Tongue (tissue), 2 donors: Measurements from ENCODE around the gene FRAS1. TPM values are rescaled to one million over a fixed set of nuclear protein-coding genes. Genes with fewer than 3 reads are reported as not detected.
"Not testable (repeated sequence)": the region's sequence is repeated elsewhere in the genome, so short reads cannot be mapped to it uniquely, and the experiment has no call there.

Experiments
- DNase-seq: peaks from one replicate; pipeline ENCODE4 v3.0.0-alpha.2; 2015
- total RNA-seq: library from RNA; depleted of rRNA; stranded (reverse); fragments of >200 nt; gene quantifications from one replicate; pipeline ENCODE4 v1.2.3, GENCODE V29; 2014

FRAS1 gene
- total RNA-seq = 46.9 TPM

DNA sequence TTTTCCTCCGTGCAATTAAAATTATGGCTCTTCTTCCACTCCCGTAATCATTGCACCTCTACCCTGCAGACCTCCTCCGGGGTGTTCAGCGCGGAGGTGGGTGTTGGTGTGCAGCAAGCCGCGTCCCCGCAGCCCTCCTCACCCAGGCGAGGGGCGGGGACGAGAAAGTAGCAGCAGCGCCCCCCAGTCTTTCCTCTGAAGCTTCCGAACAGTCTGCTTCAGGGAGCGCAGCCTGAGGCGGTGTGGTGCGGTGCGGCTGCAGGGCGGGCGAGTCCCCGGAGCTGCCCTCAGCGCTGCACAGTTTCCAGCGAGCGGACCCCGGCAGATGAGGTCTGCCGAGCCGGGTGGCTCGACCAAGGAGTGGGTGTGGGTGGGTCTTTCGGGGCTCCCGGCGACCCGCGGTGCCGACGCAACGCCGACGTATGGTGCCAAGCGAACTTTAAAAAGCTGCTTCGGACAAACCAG is at the start of gene FRAS1:
Gene FRAS1, plus strand, starts transcription at position 189 of the 465 bp plus-strand sequence. CDS start 687 bp downstream, outside the sequence.
- DNase-seq = peak; percentile 77

DNA sequence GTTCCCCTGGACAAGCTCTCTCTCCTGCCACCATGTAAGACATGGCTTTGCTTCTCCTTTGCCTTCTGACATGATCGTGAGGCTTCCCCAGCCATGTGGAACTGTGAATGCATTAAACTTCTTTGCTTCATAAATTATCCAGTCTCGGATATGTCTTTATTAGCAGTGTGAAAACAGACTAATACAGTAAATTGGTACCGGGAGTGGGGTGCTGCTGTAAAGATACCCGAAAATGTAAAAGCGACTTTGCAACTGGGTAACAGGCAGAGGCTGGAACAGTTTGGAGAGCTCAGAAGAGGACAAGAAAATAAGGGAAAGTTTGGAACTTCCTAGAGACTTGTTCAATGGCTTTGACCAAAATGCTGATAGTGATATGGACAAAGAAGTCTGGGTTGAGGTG is 46.1 kb upstream of the FRAS1 start:
- not testable (repeated sequence) for DNase-seq

DNA sequence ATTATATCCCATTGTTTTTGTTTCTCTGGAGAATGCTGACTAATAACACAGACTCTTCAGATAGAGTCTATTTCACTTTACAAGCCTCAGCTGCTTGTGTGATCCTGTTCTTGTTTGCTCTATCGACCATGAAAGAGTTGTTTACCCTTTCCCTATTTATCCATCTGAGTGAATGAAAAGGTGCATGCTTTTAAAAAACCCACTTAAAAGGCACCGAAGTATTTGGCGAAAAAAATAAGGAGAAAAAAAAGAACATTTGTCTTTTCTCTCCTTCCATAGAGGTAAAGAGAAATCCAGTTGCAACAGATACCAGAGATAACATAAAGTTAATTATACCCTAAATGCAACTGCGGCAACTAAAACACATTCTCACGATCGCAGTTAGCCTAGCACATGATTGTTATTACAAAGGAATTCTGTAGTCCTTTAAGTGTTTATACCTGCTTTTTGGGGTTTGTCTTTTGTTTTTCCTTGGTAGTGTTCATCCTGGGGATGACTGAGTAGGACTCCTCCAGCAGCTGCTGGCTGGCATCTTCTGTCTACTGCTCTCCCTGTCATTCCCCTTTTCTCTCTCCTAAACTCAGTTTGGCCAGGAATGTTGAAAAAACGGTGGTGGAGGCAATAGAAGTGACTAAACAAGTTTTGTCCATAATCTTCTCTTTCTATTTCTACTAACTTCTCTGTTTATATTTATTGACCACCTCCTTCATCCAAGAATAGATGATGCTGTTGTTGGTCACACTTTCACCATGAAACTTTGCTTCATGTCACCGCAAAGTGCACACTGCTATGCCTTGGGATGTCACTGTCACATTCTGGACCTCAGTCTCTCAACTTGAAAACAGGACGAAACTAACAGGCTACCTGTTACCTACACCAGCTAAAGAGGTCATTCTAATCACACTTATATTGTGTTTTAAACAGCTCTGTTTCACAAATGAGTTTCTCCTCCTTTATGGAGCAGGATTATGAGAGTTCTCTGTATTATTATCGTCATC is 41.9 kb upstream of the FRAS1 start:
- no peak for DNase-seq

DNA sequence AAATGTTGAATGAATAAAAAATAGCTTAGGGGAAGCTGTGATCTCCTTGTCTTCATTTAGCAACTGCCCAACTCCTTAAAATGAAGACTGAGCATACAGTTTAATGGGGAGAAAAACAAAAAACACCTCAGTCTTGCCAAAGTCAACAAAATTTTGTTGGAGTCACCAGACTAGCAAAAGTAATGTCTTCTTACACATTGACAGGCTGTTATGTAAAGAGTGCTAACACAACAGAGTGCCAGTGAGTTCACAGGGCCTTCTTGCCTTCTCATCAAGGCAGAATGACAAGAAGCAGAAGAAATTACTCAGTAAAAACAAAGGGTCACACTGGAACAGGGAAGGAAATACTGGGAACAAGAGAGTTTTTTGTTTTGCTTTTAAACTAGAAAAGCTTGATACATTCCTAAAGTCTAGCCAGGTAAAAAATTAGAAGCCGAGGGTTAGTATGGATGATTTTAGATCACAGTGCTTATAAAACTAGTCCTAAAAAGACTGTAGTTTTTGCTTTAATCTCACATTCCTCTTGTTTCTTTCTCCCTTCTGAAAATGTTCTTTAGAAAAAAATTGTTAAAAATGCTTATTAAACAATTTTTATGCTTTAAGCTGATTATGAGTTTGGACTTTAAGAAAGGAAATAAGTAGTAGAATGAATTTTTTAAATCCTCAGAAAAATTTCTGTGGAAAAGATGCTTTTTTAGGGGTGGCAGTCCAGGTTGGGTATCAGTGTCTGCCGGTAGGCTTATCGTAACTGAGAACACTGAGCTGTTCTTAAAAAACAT is 38.7 kb upstream of the FRAS1 start:
- no peak for DNase-seq

DNA sequence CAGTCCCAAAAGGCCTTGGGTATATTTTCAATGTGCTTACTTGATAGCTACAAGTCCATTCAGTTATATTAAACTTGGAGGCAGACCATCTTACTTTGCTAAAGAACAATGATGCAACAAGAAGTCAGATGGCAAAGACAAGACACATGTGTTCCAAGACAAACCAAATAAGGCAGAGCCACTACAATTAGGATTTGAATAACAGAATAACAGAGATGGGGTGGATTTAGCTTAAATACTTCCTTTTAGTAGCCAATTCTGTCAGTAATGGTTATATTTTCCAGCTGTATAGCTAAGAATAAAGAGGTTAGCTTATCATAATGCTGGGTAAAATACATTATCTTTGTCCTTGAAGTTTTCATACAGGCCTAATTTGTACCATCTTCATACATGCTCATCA is 37.7 kb upstream of the FRAS1 start:
- DNase-seq = no peak

- no peak for DNase-seq
These were observed 36.4 kb upstream of the FRAS1 start for GRCh38 chr4:78020677-78021076.

DNA sequence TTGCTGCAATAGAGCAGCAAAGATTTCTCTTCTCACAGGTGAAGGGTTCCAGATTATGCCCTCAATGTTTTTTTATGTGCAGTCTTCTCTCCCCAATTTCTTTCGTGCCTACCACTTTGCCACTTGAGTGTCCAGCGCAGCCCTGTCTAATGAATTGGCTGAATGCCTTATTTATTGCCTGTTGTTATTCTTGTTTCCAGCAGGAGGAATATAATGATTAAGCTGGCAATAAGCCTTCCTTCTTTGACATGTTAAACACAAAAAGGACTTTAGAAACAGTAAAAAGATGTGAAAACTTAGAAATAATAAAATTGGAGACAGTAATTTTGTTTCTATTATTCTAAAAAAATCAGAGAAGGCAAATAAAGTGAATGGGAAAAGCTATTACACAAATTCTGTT is 34.6 kb upstream of the FRAS1 start:
- DNase-seq = no peak

GRCh38 chr4:78024085-78024484 is 33.0 kb upstream of the FRAS1 start:
- no peak for DNase-seq

GRCh38 chr4:78024576-78025091 is 32.5 kb upstream of the FRAS1 start:
- no peak for DNase-seq

- DNase-seq = no peak
These were observed 25.6 kb upstream of the FRAS1 start for GRCh38 chr4:78031417-78031950.

- DNase-seq = no peak
These were observed 24.7 kb upstream of the FRAS1 start for GRCh38 chr4:78032446-78032845.

DNA sequence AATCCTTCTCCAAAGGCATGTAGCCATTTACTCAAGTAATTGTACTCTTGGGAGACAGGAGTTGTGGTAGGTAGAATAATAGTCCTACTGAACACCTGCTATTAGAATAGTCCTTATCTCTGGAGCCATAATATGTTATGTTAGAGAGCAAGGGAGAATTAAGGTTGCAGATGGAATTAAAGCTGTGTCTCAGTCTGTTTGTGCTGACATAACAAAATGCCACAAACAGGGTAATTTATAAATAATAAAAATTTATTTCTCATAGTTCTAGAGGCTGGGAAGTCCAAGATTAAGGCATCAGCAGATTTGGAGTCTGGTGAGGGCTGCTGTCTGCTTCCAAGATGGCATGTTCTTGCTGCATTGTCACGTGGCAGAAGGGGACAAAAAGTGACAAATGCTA is 24.2 kb upstream of the FRAS1 start:
- no peak for DNase-seq

DNA sequence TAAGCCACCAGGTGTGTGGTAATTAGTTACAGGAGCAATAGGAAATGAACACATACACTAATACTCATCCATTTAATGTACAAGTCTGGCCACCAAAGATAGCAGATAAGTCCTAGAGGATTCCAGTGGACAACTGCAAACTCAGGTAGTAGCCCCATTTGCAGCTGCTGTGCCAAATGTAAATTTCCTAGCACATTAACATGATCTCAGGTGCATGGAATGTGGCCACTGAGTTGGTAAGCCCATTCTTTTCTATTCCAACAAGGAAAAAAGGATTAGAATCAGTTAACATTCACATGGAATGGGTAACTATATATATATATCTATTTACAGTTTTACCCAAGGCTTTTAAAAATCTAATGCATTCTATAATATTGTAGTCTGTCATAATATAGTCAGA is 23.3 kb upstream of the FRAS1 start:
- DNase-seq = no peak

GRCh38 chr4:78038704-78039103 is 18.4 kb upstream of the FRAS1 start:
- DNase-seq = no peak

GRCh38 chr4:78039678-78040077 is 17.4 kb upstream of the FRAS1 start:
- no peak for DNase-seq

GRCh38 chr4:78040431-78040830 is 16.7 kb upstream of the FRAS1 start:
- no peak for DNase-seq

DNA sequence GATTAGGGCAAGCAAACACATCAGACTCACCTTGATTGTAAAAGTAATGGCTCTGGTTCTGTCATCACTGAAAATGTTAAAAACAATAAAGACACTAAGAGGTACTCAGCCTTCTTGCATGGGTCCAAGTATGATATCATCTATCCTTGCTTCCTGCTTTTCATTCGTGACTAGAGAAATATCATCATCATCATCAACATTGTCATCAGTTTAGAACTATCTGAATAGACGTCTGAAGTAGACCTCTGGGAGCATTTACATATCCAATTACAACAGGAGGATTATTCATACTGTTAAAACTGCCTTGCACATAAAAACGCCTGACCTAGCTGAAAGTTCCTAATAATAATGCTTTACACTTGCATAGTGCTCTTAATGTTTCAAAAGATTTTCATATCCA is 9.8 kb upstream of the FRAS1 start:
- DNase-seq = no peak

- peak; percentile 94 for DNase-seq
These were observed 626 bp upstream of the FRAS1 start for GRCh38 chr4:78056265-78057129.

DNA sequence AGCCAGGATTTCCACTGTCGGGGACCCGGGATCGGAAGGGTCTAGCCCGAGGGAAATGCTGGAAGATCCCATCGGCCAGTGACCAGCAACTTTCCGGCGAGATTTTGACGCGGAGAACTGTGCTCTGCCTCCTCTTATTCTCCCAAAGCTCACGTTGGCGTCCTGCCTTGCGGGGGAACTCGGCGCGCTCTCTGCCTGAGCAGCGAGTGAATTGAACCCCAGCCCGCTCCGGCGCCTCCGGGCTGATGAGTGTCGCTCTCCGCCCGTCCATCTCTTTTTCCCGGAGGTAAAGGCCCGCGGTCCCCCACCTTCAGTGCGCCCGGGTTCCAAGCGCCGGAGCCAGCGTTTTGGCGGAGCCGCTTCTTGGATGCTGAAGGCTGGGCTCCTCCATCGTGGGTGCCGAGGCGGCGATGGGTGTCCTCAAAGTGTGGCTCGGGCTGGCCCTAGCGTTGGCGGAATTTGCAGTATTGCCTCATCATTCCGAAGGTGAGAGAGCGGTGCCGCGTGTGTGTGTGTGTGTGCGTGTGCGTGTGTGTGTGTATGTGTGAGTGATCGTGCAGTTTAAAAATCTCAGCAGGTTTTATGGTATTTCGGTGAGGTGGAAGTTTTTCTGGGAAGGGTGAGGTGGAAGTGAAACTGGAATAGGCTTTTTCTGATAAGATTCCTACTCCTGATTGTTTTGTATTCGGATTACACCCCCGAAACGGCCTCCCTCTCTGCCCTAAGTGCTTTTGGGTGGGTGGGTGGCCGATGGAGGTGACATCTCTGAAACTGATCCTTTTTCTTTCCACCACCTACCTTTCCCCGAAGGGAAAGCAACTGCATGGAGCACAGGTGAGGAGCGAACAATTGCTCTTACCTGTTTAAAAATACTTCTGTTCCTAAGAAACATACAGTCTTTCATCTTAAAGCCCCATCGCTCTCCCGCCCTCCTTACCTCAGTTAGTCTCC is 752 bp downstream of the FRAS1 start:
- peak; percentile 66 for DNase-seq
